ENCODE measurements around the gene PTPA.
A peak's percentile ranks its signal among the peaks of the same experiment; 100 is the strongest.

The PTPA gene

GRCh38 chr9:129138476-129139232, 27.4 kb downstream of the PTPA start:
- DNase-seq (ENCODE audit: low spot score) = peak; percentile 60

DNA sequence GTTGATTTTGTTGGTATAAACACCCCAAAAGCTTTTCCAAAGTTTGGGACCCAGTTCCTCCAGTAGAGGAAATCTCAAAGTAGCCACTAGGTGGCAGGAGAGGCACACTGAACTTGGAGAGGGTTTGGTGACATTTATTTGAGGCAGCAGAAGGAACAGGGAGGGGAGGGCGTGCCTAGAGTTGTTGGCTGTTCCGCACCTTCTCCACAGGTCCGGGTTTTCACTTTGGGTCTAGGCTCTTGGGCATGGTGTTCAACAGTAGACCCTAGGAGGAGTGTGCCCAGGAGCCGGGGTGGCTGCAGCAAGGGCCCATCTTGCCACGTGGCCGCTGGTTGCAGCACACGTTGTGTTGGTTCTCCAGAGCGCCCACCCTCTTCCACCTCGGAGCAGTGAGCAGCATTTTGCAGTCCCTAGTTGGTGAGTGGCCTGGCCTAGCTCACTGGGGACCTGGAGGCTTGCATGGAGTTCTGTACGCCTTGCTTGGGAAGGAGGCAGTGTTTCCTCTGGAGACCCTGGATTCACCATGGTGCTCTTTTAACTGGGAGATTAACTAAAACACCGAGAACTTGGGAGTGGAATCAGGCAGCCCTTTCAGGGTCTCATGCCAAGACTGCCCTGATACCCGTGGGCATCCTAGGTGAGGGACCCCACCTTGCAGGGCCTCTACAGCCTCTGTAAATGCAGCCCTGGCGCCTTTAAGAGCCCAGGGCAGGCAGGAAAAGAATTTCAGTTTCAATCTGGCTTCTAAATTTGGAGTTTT, 28.2 kb downstream of the PTPA start:
- peak; percentile 85 for DNase-seq (ENCODE audit: low spot score)

- peak; percentile 98 for DNase-seq (ENCODE audit: low spot score)
Observed at GRCh38 chr9:129139993-129140396, 28.8 kb downstream of the PTPA start.

DNA sequence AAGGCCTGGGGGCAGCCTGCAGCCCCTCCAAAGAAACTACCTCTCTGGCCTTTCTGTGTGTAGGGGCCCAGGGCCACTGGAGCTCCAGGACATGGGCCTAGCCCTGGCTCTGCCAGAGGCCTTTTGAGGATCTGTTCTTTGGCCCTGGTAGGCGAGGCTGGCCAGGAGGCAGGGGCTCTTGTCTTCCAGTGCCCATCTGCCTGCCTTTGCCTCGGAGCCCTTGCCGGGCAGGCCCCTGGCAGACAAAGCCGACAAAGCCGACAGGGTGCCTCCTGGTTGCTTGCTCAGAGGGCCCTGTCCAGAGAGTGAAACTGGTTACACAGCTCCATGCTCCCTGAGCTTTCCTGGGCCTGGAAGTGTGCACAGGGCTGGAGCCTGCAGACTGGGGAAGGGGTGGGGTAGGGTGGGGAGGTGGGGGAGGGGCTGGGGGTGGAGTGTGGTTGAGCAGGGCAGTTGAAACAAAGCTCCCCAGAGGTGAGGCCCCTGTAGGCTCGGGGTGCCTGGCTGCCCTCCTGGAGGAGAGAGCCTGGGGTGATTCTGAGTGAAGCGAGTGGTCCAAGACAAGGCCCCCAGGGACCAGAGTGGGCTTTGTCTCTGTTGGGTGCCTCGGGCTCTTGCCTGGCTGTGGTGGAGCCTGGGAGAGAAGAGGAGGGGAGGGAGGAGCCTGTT, 29.3 kb downstream of the PTPA start:
- peak; percentile 73 for DNase-seq (ENCODE audit: low spot score)

- peak; percentile 96 for DNase-seq (ENCODE audit: low spot score)
Observed at GRCh38 chr9:129141066-129142041, 30.1 kb downstream of the PTPA start.

DNA sequence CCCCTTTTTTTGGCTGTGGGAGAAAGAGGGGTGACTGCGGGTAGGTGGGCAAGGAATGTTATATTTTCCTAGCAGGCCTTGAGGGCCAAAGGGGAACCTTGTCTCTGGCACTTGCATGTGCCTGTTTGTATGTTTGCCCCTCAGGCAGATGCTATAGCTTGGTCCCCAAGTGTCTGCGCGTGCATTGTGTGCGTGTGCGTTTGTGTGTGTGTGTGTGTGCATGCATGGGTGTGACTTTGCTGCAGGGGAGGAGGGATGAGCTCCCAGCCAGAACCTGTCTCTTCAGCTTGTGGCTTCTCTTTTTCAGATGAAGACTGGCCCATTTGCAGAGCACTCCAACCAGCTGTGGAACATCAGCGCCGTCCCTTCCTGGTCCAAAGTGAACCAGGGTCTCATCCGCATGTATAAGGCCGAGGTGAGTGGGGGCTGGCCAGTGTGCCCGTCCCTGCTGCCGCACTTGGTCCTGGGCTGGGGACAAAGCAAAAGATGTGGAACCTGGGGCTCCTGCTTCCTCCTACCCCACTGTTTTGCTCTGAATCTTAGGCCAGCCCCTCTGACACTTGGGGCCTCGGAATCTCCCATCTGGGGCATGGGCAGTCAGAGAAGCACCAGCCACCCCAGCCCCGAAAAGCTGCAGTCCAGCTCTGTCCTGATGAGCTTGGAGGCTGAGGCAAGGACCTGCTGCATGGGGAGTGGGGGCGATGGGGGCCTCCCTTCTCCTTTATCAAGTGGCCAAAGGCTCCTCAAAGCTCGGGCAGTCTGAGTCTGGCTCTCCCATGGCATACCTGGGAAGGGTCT, 31.1 kb downstream of the PTPA start:
- DNase-seq (ENCODE audit: low spot score) = no peak

GRCh38 chr9:129143031-129143927, 32.1 kb downstream of the PTPA start:
- DNase-seq (ENCODE audit: low spot score) = peak; percentile 92

GRCh38 chr9:129145316-129145715, 34.1 kb downstream of the PTPA start:
- no peak for DNase-seq (ENCODE audit: low spot score)

DNA sequence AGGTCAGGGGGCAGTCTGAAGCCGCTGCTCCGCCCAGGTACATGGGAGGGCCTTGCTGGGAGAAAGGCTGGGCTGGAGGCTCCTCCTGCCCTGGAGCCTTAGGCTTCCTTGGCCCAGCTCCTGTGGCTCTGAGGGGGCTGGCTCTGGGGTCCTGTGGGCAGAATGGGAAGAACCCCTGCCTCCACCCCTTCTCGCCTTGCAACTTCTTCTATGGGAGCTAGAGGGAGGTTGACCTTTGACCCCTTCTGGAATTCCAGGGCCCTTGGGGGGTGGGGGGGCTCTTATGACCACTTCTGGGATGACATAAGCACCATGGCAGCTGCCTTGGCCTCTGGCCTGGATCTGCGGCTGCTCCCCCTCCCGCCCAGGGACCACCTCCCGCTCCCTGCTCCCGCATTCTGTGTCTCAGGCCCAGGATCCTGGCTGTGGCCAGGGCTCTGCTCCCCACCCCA, 34.7 kb downstream of the PTPA start:
- DNase-seq (ENCODE audit: low spot score) = peak; percentile 80

DNA sequence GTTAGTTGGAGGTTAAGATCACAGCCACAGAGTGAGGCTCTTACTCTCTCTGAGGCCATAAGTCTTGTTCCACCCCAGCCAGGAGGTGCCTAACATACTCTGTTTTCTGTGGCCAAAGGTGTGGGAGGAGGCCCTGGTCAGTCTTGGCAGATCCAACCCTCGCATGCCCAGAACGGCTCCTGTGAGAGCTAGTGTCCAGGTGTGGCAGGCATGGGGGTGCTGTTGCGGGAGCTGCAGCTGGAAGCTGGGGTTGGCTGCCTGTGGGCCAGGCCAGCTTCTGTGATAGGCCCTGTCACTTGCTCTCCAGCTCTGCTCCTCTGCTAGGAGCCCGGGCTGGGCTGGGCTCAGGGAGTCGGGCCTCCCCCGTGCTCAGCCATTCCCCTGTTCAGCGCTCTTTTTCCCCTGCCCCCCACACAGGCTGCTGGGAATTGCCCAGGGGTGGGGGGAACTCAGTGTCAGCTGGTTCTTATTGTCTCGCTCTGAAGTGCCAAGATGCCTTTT, 35.3 kb downstream of the PTPA start:
- DNase-seq (ENCODE audit: low spot score) = no peak

DNA sequence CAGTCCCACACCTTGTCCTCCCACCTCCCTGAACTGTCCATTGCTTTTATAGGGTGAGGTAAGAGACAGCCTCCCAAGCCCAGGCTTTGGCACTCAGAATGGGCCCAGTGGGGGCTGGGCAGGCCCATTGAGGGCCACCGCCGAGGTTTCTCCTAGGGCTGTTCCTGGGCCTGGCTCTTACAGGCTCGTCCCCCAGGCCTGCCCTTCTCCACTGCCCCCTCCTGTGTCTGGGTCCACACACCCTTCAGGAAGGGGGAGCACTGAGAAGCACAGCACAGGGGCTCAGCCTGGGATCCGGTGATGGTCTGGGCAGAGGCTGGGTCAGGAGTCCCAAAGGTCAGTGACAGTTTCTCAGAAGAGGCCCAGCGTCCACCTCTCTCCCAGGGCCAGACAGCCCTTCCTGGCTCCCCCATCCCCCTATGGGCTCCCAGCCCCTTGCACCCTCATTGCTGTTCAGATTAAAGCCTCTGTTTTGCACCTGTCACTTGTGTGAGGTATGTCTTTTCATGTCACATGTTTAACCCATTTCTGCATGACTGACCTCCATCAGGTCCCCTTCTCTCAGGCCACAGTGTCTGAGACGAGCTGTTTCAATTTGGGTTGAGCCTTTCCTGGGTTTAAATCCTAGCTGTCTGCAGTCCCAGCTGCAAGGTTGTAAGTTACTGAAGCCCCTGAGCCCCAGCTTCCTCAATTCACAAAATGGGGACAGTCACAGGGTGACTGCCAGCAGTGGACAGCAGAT, 37.4 kb downstream of the PTPA start:
- DNase-seq (ENCODE audit: low spot score) = no peak

DNA sequence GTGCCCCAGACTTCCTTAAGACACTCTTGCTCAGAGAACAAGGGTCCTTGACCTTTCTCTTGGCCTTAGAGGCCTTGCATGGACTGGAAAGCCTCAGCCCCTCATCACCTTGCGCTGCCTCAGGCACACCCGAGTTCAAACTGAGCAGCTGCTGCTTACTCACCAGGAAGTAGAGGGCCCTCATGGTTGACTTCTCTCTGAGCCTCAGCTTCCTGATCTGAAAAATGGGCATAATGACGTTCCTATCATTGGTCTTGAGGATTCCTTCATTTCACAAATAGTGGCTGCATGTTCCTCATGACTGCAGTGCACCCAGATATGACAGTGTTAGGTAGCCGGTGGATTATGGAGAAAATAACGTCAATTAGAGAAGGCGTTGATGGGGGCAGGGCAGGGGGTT, 38.2 kb downstream of the PTPA start:
- no peak for DNase-seq (ENCODE audit: low spot score)

GRCh38 chr9:129150122-129150521, 38.9 kb downstream of the PTPA start:
- no peak for DNase-seq (ENCODE audit: low spot score)

- DNase-seq (ENCODE audit: low spot score) = no peak
Observed at GRCh38 chr9:129150672-129151211, 39.5 kb downstream of the PTPA start.

DNA sequence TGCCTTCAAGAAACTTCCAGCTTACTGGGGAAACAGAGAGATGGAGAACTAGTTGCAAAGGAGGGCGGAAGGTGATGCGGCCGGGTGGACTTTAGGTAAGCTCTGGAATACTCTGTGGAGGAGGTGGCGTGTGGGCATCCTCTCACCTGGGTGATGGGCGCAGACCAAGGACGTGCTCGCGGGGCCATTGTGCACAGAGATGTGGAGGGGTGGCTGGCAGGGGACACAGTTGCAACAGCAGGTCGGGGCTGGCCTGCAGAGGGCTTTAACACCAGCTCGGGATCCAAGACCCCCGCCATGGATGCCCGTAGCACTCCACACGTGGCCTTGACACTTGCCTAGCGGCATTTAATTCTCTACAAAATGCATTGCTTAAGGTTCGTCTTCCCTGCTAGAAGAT, 40.3 kb downstream of the PTPA start:
- no peak for DNase-seq (ENCODE audit: low spot score)

DNA sequence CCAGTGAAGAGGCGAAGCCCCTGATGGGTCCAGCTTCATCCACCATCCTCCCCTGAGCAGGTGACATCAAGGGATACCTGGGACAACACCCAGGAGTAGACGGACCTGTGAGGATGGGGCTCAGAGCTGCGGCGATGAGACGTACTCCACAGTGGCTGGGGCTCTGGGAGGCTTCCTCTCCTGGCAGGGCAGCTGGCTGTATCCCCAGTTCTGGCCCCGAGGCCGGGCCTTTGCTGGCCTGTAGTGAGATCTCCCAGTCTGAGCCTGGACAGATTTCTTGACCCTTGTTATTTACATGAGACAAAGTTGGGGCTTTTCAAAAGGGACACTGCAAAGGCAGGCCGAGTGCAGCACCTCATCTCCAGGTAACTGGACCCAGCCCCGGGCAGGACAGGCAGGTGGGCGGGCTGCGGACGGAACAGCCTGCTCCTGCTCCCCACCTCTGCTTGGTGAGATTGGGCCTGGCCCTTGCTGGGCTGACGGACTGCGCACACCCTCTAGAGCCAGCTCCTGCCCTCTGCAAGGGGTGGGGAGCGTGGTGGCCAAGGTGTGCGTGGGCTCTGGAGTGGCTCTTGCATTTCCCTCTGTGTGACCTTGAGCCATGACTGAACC, 43.8 kb downstream of the PTPA start:
- no peak for DNase-seq (ENCODE audit: low spot score)

- DNase-seq (ENCODE audit: low spot score) = no peak
Observed at GRCh38 chr9:129156163-129156562, 44.9 kb downstream of the PTPA start.
